Measurements from ENCODE around the gene NOC2L.
"Not testable (repeated sequence)": the region's sequence is repeated elsewhere in the genome, so short reads cannot be mapped to it uniquely, and the experiment has no call there.

The NOC2L gene

DNA sequence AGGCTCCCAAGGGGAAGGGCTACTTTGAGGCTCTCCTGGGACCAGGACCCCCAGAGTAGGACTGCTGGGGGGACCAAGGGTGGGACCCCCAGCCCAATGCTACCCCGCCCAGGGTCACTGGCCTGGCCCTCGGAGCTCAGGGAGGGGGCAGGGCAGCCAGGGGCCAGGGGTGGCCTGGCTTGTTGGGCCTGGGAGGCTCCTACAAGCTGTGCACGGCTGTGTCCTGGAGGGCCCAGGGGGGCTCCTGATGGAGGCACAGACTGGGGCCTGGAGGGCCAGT lies 38.6 kb upstream of the NOC2L start:
- TF ChIP-seq, protein P1, sequence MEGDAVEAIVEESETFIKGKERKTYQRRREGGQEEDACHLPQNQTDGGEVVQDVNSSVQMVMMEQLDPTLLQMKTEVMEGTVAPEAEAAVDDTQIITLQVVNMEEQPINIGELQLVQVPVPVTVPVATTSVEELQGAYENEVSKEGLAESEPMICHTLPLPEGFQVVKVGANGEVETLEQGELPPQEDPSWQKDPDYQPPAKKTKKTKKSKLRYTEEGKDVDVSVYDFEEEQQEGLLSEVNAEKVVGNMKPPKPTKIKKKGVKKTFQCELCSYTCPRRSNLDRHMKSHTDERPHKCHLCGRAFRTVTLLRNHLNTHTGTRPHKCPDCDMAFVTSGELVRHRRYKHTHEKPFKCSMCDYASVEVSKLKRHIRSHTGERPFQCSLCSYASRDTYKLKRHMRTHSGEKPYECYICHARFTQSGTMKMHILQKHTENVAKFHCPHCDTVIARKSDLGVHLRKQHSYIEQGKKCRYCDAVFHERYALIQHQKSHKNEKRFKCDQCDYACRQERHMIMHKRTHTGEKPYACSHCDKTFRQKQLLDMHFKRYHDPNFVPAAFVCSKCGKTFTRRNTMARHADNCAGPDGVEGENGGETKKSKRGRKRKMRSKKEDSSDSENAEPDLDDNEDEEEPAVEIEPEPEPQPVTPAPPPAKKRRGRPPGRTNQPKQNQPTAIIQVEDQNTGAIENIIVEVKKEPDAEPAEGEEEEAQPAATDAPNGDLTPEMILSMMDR (IDR thresholded peaks at IDR 0.05; ENCODE audit: low read depth, low read length), result no peak
- DNase-seq (ENCODE audit: extremely low read depth, low read depth), result no peak

DNA sequence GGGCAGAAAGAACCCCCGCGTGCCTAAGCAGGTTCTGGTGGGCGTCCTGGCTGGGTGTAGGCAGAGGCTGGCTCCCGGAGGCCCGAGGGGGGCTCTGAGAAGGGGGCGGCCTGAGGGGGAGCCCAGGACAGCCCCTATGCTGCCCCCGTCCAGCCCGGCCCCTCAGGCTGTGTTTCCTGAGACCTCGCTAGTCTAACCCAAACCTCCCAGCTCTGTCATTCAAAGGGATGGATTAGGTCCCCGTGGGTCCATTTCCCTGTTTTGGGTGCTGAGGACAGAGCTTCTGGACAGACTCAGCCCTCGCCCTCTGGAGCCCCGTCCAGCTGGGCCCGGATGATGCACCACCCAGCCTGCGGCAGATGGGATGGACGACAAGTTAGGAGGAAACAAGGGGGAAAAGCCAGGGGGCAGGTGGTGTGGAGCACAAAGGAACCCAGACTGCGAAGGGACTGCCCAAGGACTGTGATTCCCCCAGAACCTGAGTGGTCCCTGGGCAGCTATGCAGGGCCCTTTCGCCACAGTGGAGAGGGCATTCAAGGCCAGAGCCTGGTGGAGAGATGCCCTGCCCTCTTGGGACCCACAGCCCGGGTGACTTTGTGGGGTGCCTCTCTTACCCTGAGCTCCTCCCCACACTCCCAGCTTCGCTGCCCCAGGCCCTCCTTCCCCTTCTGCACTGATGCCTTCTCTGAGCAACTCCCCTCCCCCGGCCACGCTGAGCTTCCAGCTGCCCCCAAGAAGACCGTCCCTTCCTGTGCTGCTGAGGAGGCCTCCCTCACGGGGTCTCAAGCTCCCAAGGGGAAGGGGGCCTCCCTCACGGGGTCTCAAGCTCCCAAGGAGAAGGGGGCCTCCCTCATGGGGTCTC lies 38.0 kb upstream of the NOC2L start:
- TF ChIP-seq, protein P1 (IDR thresholded peaks at IDR 0.05; ENCODE audit: low read depth, low read length), result no peak
- no peak for DNase-seq (ENCODE audit: extremely low read depth, low read depth)

DNA sequence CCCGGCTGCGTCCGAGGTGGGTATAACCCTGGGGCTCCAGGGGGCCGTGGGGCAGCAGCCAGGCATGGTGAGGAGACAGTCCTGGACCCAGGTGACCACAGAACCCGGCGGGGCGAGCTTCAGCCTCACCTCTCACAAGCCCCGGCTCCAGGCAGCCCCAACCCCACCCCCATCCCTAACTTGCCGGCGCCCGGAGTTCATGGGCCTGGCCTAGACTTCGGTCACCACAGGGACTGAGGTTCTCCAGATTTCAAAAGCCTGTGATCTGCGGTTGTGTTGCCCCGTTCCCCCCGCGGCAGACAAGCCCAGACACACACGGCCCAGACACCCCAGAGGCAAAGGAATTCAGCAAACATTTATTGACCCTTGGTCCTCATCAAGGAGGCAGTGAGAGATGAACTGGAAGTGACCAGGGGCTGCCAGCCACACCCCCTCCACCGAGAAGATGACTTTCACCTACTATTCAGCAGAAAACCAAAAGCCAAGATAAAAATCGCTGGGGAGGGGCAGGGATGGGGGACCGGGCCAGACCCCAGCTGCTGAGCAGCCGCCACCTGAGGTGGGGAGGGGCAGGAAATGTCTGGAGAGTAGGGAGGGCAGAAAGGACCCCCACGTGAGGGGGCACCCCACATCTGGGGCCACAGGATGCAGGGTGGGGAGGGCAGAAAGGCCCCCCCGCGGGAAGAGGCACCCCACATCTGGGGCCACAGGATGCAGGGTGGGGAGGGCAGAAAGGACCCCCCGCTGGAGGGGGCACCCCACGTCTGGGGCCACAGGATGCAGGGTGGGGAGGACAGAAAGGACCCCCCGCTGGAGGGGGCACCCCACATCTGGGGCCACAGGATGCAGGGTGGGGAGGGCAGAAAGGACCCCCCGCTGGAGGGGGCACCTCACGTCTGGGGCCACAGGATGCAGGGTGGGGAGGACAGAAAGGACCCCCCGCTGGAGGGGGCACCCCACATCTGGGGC lies 36.9 kb upstream of the NOC2L start:
- DNase-seq (ENCODE audit: extremely low read depth, low read depth), result no peak
- TF ChIP-seq, protein P1 (IDR thresholded peaks at IDR 0.05; ENCODE audit: low read depth, low read length), result no peak

DNA sequence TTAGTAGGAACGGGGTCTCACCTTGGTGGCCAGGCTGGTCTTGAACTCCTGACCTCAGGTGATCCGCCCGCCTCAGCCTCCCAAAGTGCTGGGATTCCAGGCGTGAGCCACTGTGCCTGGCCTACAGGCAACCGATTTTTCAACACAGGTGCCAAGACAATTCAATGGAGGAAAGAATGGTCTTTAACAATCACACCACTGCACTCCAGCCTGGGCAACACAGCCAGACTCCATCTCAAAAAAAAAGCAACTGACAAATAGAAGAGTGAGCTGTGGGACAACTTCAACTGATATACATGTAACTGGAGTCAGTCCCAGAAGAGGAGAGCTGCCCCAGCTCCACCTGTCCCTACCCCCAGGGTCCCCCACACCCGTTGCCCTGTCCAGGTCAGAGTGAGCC lies 35.5 kb upstream of the NOC2L start:
- not testable (repeated sequence) for DNase-seq (ENCODE audit: extremely low read depth, low read depth)

DNA sequence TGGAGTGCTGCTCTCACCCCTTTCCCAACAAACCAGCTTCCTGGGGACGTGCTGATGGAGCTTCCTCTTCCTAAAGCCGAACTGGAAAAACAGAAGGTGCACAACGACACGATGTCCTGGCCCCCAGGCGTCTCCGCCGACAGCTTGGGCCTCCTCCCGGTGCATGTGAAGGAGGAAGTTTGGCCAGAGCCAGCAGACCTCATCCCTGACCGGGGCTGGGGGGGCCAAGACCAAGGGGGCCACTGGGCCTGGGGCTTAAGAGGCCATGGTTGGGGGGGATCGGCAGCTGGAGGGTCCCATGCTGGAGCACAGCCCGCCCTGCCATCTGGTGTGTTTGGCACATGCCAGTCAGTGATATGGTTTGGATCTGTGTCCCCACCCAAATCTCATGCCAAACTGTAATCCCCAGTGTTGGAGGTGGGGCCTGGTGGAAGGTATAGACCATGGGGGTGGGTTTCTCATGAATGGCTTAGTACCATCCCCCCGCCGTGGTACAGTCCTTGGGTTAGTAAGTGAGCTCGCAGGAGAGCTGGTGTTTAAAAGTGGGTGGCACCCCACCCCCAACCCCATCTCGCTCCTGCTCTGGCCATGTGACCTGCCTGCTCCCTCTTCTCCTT lies 34.4 kb upstream of the NOC2L start:
- TF ChIP-seq, protein P1 (IDR thresholded peaks at IDR 0.05; ENCODE audit: low read depth, low read length), result no peak
- DNase-seq (ENCODE audit: extremely low read depth, low read depth), result no peak

DNA sequence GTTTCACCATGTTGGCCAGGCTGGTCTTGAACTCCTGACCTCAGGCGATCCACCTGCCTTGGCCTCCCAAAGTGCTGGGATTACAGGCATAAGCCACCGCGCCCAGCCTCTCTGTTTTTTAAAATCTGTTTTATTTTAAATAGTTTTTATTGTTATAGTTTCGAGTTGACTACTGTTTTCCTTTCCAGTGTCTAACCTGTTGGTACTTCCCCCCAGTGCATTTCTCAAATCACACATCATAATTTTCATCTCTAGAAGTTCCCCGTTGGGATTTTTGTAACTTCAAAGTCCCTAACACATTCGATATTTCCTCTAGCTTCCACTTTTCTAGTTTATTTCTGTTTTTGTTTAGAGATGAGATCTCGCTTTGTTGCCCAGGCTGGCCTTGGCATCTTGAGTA lies 33.3 kb upstream of the NOC2L start:
- TF ChIP-seq, protein P1 (IDR thresholded peaks at IDR 0.05; ENCODE audit: low read depth, low read length), result no peak
- DNase-seq (ENCODE audit: extremely low read depth, low read depth), result no peak

DNA sequence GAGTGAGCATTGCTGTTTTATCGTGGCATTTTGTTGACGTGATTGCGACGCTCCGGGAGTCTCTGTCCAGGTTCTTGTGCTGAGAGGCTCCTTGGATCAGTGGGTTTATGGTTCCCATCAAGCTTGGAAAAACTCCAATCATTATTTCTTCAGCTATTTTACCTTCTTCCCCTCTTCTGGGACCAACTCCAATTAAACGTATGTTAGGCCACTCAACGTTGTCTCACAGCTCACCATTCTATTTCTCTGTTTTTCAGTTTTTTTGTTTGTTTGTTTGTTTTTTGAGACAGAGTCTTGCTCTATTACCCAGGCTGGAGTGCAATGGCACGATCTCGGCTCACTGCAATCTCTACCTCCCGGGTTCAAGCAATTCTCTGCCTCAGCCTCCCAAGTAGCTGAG lies 32.8 kb upstream of the NOC2L start:
- DNase-seq (ENCODE audit: extremely low read depth, low read depth), result no peak
- TF ChIP-seq, protein P1 (IDR thresholded peaks at IDR 0.05; ENCODE audit: low read depth, low read length), result no peak

DNA sequence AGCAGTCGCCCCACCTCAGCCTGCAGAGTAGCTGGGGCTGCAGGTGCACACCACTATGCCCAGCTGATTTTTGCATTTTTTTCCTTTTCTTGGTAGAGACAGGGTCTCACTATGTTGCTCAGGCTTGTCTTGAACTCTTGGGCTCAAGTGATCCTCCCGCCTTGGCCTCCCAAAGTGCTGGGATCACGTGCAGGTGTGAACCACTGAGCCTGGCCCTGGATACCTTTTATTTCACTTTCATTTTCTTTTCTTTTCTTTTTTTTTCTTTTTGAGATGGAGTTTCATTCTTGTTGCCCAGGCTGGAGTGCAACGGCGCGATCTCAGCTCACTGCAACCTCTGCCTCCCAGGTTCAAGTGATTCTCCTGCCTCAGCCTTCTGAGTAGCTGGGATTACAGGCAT lies 32.2 kb upstream of the NOC2L start:
- not testable (repeated sequence) for DNase-seq (ENCODE audit: extremely low read depth, low read depth)

DNA sequence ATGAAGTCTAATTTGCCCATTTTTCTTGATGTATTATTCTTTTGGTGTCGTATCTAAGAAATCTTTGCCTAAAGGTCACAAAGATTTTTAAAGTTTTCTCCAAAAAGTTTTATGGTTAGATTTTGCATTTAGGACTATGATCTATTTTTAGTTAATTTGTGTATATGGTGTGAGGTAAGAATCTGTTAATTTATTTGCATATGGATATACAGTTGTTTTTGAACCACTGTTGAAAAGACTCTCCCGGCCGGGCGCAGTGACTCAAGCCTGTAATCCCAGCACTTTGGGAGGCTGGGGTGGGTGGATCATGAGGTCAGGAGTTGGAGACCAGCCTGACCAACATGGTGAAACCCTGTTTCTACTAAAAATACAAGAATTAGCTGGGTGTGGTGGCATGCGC lies 29.0 kb upstream of the NOC2L start:
- not testable (repeated sequence) for DNase-seq (ENCODE audit: extremely low read depth, low read depth)

All from AG09319 (cell line).